MM.1S (cell line): ENCODE results near the gene ASIC2.

Experiments
- DNase-seq: peaks from one replicate; pipeline ENCODE4 v3.0.0-alpha.2; 2015
- H2AFZ ChIP-seq: fragments of 300-600 bp; sonication (generic); 2 replicates; pipeline ENCODE4 v1.6.0; 2016; ENCODE audit warnings: antibody characterized with exemption, low read length
- H3F3A ChIP-seq: fragments of 300-600 bp; sonication (generic); 2 replicates; pipeline ENCODE4 v1.6.1; 2016; ENCODE audit warnings: mild to moderate bottlenecking, antibody characterized with exemption, low read length, moderate library complexity, mixed read lengths; ENCODE audit not compliant: insufficient read depth
- H3K27ac ChIP-seq: fragments of 300-600 bp; sonication (generic); 2 replicates; pipeline ENCODE4 v1.5.1; 2016; ENCODE audit warnings: mild to moderate bottlenecking, low read length
- H3K27me3 ChIP-seq: fragments of 300-600 bp; sonication (generic); replicated peaks from 2 replicates; pipeline ENCODE4 v1.6.0; 2016; ENCODE audit warnings: low read length; ENCODE audit not compliant: insufficient read depth
- H3K36me3 ChIP-seq: fragments of 300-600 bp; sonication (generic); replicated peaks from 2 replicates; pipeline ENCODE4 v1.6.1; 2016; ENCODE audit warnings: mild to moderate bottlenecking, low read length, mixed read lengths; ENCODE audit not compliant: insufficient read depth
- H3K4me1 ChIP-seq: fragments of 300-600 bp; sonication (generic); 2 replicates; pipeline ENCODE4 v1.6.1; 2016; ENCODE audit warnings: low read length, mixed read lengths
- H3K4me2 ChIP-seq: fragments of 300-600 bp; sonication (generic); 2 replicates; pipeline ENCODE4 v1.6.0; 2016; ENCODE audit warnings: low read depth, low read length
- H3K4me3 ChIP-seq: fragments of 300-600 bp; sonication (generic); 2 replicates; pipeline ENCODE4 v1.5.1; 2016; ENCODE audit warnings: low read length, mixed read lengths
- H3K79me2 ChIP-seq: fragments of 300-600 bp; sonication (generic); 2 replicates; pipeline ENCODE4 v1.6.1; 2016; ENCODE audit warnings: mixed run types, low read length, mixed read lengths
- H3K9ac ChIP-seq: fragments of 300-600 bp; sonication (generic); 2 replicates; pipeline ENCODE4 v1.6.1; 2016; ENCODE audit warnings: low read length, mixed read lengths
- H3K9me2 ChIP-seq: fragments of 300-600 bp; sonication (generic); replicated peaks from 2 replicates; pipeline ENCODE4 v1.6.1; 2016; ENCODE audit warnings: mild to moderate bottlenecking, low read length, mixed read lengths; ENCODE audit not compliant: insufficient read depth
- H3K9me3 ChIP-seq: fragments of 300-600 bp; sonication (generic); replicated peaks from 2 replicates; pipeline ENCODE4 v1.6.1; 2016; ENCODE audit warnings: mild to moderate bottlenecking, low read length, mixed read lengths; ENCODE audit not compliant: insufficient read depth
- H4K20me1 ChIP-seq: fragments of 300-600 bp; sonication (generic); 2 replicates; pipeline ENCODE4 v1.6.1; 2016; ENCODE audit warnings: mild to moderate bottlenecking, low read length, moderate library complexity, mixed read lengths; ENCODE audit not compliant: insufficient read depth
- EZH2 ChIP-seq: fragments of 300-600 bp; sonication (generic); optimal IDR thresholded peaks from 2 replicates; pipeline ENCODE3; 2017; ENCODE audit warnings: low read depth, mild to moderate bottlenecking, antibody characterized with exemption, low read length, mixed read lengths
- EZH2phosphoT487 ChIP-seq: fragments of 300-600 bp; sonication (generic); IDR thresholded peaks from 2 replicates; pipeline ENCODE4 v1.6.1; 2018; ENCODE audit warnings: antibody characterized with exemption, low read length
- TF ChIP-seq, protein P1 (sequence below): fragments of 300-600 bp; sonication (generic); IDR thresholded peaks from 2 replicates; pipeline ENCODE4 v1.5.1; 2016; ENCODE audit warnings: antibody characterized with exemption, low read length, mixed read lengths

Gene ASIC2

DNA sequence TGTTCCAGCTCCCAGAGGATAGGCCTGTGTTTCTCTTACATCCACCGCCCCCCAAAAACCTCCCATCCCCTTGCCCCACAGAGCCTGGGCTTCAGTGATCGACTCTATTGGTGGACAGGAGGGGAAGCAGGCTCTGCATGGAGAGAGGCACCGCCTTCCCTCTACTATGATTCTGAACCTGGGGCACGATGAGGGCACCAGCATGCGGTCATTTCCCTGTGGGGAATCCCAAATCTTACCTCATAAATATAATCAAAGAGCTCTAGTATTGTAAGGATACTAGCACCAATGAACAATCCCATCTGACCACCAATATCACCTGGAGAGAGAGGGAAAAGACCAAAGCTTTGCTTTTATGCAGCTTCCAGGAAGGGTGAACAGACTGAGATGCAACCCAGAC lies 275.7 kb downstream of the ASIC2 start:
- no peak overlapping the region for H2AFZ ChIP-seq
- no peak for DNase-seq
- H4K20me1 ChIP-seq, result no peaks in the 10 kb centered on the region
- no peaks in the 10 kb centered on the region for H3F3A ChIP-seq
- no peaks in the 10 kb centered on the region for H3K79me2 ChIP-seq
- no peaks in the 10 kb centered on the region for H3K27me3 ChIP-seq
- H3K4me2 ChIP-seq, result no peak overlapping the region
- H3K9ac ChIP-seq, result no peak overlapping the region
- no peaks in the 10 kb centered on the region for H3K9me3 ChIP-seq
- TF ChIP-seq, protein P1, sequence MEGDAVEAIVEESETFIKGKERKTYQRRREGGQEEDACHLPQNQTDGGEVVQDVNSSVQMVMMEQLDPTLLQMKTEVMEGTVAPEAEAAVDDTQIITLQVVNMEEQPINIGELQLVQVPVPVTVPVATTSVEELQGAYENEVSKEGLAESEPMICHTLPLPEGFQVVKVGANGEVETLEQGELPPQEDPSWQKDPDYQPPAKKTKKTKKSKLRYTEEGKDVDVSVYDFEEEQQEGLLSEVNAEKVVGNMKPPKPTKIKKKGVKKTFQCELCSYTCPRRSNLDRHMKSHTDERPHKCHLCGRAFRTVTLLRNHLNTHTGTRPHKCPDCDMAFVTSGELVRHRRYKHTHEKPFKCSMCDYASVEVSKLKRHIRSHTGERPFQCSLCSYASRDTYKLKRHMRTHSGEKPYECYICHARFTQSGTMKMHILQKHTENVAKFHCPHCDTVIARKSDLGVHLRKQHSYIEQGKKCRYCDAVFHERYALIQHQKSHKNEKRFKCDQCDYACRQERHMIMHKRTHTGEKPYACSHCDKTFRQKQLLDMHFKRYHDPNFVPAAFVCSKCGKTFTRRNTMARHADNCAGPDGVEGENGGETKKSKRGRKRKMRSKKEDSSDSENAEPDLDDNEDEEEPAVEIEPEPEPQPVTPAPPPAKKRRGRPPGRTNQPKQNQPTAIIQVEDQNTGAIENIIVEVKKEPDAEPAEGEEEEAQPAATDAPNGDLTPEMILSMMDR, result no peak
- no peak for TF ChIP-seq EZH2phosphoT487
- TF ChIP-seq EZH2, result no peak
- H3K4me3 ChIP-seq, result no peak overlapping the region
- H3K4me1 ChIP-seq, result no peaks in the 10 kb centered on the region
- no peaks in the 10 kb centered on the region for H3K36me3 ChIP-seq
- H3K27ac ChIP-seq, result no peak overlapping the region
- no peaks in the 10 kb centered on the region for H3K9me2 ChIP-seq

DNA sequence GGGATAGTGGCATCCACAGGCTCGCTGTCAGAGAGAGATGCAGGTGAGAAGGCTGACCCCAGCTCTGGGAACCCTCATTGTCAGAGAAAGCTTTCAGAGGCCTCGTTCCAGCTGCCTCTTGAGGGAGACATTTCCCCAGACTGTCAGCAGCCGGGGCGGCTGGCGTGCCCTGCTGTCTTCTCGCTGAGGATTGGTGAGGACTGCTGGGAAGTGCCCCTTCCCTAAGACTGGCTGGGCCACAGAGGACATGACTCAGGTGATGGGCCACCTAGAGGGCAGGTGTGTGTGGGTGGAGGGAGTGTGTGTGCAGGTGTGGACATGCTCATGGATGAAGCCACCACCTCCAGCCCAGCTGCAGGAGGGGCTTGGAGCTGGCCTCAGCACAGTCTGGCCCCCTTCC lies 276.2 kb downstream of the ASIC2 start:
- Histone ChIP-seq H4K20me1 (no peaks in the 10 kb centered on the region), H3F3A (no peaks in the 10 kb centered on the region), H3K27ac (no peak overlapping the region), H3K4me2 (no peak overlapping the region), H3K9me3 (no peaks in the 10 kb centered on the region), H2AFZ (no peak overlapping the region), H3K9ac (no peak overlapping the region), H3K4me3 (no peak overlapping the region), H3K27me3 (no peaks in the 10 kb centered on the region), H3K9me2 (no peaks in the 10 kb centered on the region), H3K79me2 (no peaks in the 10 kb centered on the region), H3K4me1 (no peaks in the 10 kb centered on the region), H3K36me3 (no peaks in the 10 kb centered on the region)
- TF ChIP-seq EZH2phosphoT487 (no peak), EZH2 (no peak)
- DNase-seq, result no peak

DNA sequence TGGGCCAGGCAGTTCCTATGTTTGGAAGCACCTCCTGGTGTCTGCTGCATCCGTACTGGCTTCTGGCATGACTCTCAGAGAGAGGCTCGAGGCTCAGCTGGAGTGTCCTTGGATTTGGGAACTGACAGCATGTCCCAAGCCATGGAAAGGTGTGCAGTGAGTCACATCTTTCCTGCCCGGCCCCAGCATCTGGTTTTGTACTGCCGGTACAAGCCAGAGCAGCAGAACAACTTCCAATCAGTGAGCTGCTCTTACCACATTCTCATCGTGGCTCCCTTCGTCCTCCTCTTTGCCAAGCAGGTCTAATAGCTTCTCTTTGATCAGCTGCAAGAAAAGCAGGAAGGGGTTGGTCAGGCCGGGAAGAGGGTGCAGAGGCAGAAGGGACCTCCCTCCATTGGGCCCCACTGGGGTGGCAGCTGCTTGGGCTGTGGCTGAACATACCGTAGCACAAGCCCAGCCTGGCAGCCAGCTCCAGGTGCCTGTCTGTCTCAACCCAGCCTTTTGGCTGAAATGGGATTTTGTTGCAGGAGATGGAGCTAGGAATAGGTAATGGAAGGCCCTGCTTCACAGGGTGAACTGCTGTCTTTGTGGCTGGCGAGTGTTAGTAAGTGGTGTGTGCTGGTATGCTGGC lies 277.3 kb downstream of the ASIC2 start:
- no peaks in the 10 kb centered on the region for H3K9me2 ChIP-seq
- H3K9ac ChIP-seq, result no peak overlapping the region
- no peaks in the 10 kb centered on the region for H3K4me1 ChIP-seq
- H3K9me3 ChIP-seq, result no peaks in the 10 kb centered on the region
- H3K4me2 ChIP-seq, result no peak overlapping the region
- H3K27ac ChIP-seq, result no peak overlapping the region
- H3K4me3 ChIP-seq, result no peak overlapping the region
- H3K27me3 ChIP-seq, result no peaks in the 10 kb centered on the region
- no peak for DNase-seq
- no peak overlapping the region for H2AFZ ChIP-seq
- TF ChIP-seq, protein P1, result no peak
- TF ChIP-seq EZH2phosphoT487 (no peak), EZH2 (no peak)
- H3K36me3 ChIP-seq, result no peaks in the 10 kb centered on the region
- H3K79me2 ChIP-seq, result no peaks in the 10 kb centered on the region
- H3F3A ChIP-seq, result no peaks in the 10 kb centered on the region
- H4K20me1 ChIP-seq, result no peaks in the 10 kb centered on the region

DNA sequence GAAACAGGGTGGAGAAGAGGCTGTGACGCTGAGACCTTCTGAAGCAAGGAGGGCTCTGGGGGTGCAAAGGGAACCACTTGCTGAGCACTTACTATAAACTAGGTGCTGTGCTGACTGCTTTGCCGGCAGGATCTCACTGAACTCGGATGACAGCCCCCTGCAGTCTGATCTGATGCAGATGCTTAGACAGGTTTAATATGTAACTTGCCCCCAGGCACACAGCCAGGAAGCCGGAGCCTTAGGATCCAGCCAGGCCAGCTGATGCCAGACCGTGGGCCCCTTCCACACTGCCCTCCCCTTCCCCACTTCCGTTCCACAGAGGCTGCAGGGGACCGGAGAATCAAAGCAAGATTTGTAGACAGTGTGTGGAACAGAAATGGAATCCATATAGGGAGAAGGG lies 278.3 kb downstream of the ASIC2 start:
- Histone ChIP-seq H3K4me2 (no peak overlapping the region), H3K9me2 (no peaks in the 10 kb centered on the region), H3K9me3 (no peaks in the 10 kb centered on the region), H3F3A (no peaks in the 10 kb centered on the region), H3K36me3 (no peaks in the 10 kb centered on the region), H3K4me1 (no peaks in the 10 kb centered on the region), H3K9ac (no peak overlapping the region), H2AFZ (no peak overlapping the region), H4K20me1 (no peaks in the 10 kb centered on the region), H3K79me2 (no peaks in the 10 kb centered on the region), H3K27me3 (no peaks in the 10 kb centered on the region), H3K4me3 (no peak overlapping the region), H3K27ac (no peak overlapping the region)
- DNase-seq, result no peak
- TF ChIP-seq EZH2 (no peak), EZH2phosphoT487 (no peak)
- TF ChIP-seq, protein P1, result no peak
